GM23338 (cell line): ENCODE measurements around the gene SEPTIN3. TPM values are rescaled to one million over a fixed set of nuclear protein-coding genes. Genes with fewer than 3 reads are reported as not detected.

Experiments used
- ATAC-seq: fragments of 200-7000 bp; cut with Tn5 transposase; 3 replicates; pipeline ENCODE4 v1.9.1; 2020
- DNase-seq: peaks from one replicate; pipeline ENCODE4 v3.0.0-alpha.2; 2015; ENCODE audit warnings: low spot score
- H2AFZ ChIP-seq: fragments of 200-600 bp; sonication (generic); 2 replicates; pipeline ENCODE4 v1.8.0; 2016; ENCODE audit warnings: antibody characterized with exemption, mild to moderate bottlenecking, moderate library complexity
- H3F3A ChIP-seq: fragments of 200-600 bp; sonication (generic); replicated peaks from 2 replicates; pipeline ENCODE4 v1.8.0; 2017; ENCODE audit warnings: antibody characterized with exemption, mixed run types, low read depth
- H3K27ac ChIP-seq: fragments of 200-600 bp; sonication (generic); 2 replicates; pipeline ENCODE4 v1.6.1; 2016; ENCODE audit warnings: low read depth
- H3K27me3 ChIP-seq: fragments of 200-600 bp; sonication (generic); 2 replicates; pipeline ENCODE4 v1.8.0; 2016; ENCODE audit warnings: mild to moderate bottlenecking, mixed run types, moderate library complexity; ENCODE audit not compliant: insufficient read depth
- H3K36me3 ChIP-seq: fragments of 200-600 bp; sonication (generic); 2 replicates; pipeline ENCODE4 v1.8.0; 2016; ENCODE audit warnings: mild to moderate bottlenecking; ENCODE audit not compliant: insufficient read depth
- H3K4me1 ChIP-seq: fragments of 200-600 bp; sonication (generic); 2 replicates; pipeline ENCODE4 v1.8.0; 2016; ENCODE audit warnings: mild to moderate bottlenecking, moderate library complexity; ENCODE audit not compliant: insufficient read depth
- H3K4me2 ChIP-seq: fragments of 200-600 bp; sonication (generic); 2 replicates; pipeline ENCODE4 v1.7.1; 2017; ENCODE audit warnings: mixed run types
- H3K4me3 ChIP-seq: fragments of 200-600 bp; sonication (generic); 2 replicates; pipeline ENCODE4 v1.6.1; 2016; ENCODE audit warnings: mixed run types
- H3K79me2 ChIP-seq: fragments of 200-600 bp; sonication (generic); replicated peaks from 2 replicates; pipeline ENCODE4 v1.8.0; 2017; ENCODE audit warnings: mild to moderate bottlenecking; ENCODE audit not compliant: insufficient read depth
- H3K9me2 ChIP-seq: fragments of 200-600 bp; sonication (generic); 2 replicates; pipeline ENCODE4 v1.8.0; 2017; ENCODE audit not compliant: insufficient read depth
- H4K20me1 ChIP-seq: fragments of 200-600 bp; sonication (generic); replicated peaks from 2 replicates; pipeline ENCODE4 v1.8.0; 2017; ENCODE audit warnings: mild to moderate bottlenecking; ENCODE audit not compliant: insufficient read depth
- H3K27ac Mint-ChIP-seq: 2 replicates; pipeline ENCODE4 v1.8.0; 2020; ENCODE audit warnings: inconsistent platforms, mild to moderate bottlenecking, moderate library complexity, mixed read lengths
- H3K27me3 Mint-ChIP-seq: 3 replicates; pipeline ENCODE4 v1.8.0; 2022; ENCODE audit warnings: low read depth, mild to moderate bottlenecking, moderate library complexity, mixed read lengths, inconsistent platforms; ENCODE audit not compliant: insufficient read depth, poor library complexity
- H3K36me3 Mint-ChIP-seq: 3 replicates; pipeline ENCODE4 v1.8.0; 2021; ENCODE audit warnings: low read depth, mild to moderate bottlenecking, inconsistent platforms, moderate library complexity, mixed read lengths
- H3K4me1 Mint-ChIP-seq: 3 replicates; pipeline ENCODE4 v1.8.0; 2020; ENCODE audit warnings: mild to moderate bottlenecking, inconsistent platforms, mixed read lengths
- H3K4me3 Mint-ChIP-seq: 3 replicates; pipeline ENCODE4 v1.8.0; 2021; ENCODE audit warnings: moderate library complexity, mild to moderate bottlenecking, inconsistent platforms, mixed read lengths
- H3K9me3 Mint-ChIP-seq: 3 replicates; pipeline ENCODE4 v1.8.0; 2020; ENCODE audit warnings: moderate library complexity, mild to moderate bottlenecking, inconsistent platforms, mixed read lengths
- NANOG ChIP-seq: IDR thresholded peaks from 2 replicates; pipeline ENCODE4 v1.6.1; 2016; ENCODE audit warnings: antibody characterized with exemption, borderline replicate concordance
- POLR2AphosphoS5 ChIP-seq: IDR thresholded peaks from 2 replicates; pipeline ENCODE4 v1.6.1; 2016; ENCODE audit warnings: antibody characterized with exemption, low read depth
- STAT1 ChIP-seq: IDR thresholded peaks from one replicate; pipeline ENCODE4 v1.6.1; 2016; ENCODE audit warnings: antibody characterized with exemption; ENCODE audit not compliant: unreplicated experiment
- polyA plus RNA-seq: library from polyadenylated mRNA; unstranded; fragments of >200 nt; fragmentation: Nextera tagmentation; extraction: Ambion mirVana; gene quantifications from 2 replicates; pipeline ENCODE4 v1.2.1, GENCODE V29; 2016
- total RNA-seq: library from RNA; depleted of rRNA; stranded (reverse); fragments of >200 nt; shearing (Covaris generic); gene quantifications from 2 replicates; pipeline ENCODE4 v1.2.3, GENCODE V29; 2014
- TF ChIP-seq, protein P1 (sequence below): fragments of 250-450 bp; sonication (Bioruptor Pico); IDR thresholded peaks from 2 replicates; pipeline ENCODE4 v1.5.0; 2020; ENCODE audit warnings: mild to moderate bottlenecking, moderate library complexity

The SEPTIN3 gene
- total and polyA plus RNA-seq, 2 experiments from 2014 or later = 16.4 to 28.4 TPM

GRCh38 chr22:41975299-41976069 is 6.2 kb downstream of the SEPTIN3 start (continued):
- TF ChIP-seq STAT1 = no peak
- no peak for TF ChIP-seq NANOG
- TF ChIP-seq, protein P1, sequence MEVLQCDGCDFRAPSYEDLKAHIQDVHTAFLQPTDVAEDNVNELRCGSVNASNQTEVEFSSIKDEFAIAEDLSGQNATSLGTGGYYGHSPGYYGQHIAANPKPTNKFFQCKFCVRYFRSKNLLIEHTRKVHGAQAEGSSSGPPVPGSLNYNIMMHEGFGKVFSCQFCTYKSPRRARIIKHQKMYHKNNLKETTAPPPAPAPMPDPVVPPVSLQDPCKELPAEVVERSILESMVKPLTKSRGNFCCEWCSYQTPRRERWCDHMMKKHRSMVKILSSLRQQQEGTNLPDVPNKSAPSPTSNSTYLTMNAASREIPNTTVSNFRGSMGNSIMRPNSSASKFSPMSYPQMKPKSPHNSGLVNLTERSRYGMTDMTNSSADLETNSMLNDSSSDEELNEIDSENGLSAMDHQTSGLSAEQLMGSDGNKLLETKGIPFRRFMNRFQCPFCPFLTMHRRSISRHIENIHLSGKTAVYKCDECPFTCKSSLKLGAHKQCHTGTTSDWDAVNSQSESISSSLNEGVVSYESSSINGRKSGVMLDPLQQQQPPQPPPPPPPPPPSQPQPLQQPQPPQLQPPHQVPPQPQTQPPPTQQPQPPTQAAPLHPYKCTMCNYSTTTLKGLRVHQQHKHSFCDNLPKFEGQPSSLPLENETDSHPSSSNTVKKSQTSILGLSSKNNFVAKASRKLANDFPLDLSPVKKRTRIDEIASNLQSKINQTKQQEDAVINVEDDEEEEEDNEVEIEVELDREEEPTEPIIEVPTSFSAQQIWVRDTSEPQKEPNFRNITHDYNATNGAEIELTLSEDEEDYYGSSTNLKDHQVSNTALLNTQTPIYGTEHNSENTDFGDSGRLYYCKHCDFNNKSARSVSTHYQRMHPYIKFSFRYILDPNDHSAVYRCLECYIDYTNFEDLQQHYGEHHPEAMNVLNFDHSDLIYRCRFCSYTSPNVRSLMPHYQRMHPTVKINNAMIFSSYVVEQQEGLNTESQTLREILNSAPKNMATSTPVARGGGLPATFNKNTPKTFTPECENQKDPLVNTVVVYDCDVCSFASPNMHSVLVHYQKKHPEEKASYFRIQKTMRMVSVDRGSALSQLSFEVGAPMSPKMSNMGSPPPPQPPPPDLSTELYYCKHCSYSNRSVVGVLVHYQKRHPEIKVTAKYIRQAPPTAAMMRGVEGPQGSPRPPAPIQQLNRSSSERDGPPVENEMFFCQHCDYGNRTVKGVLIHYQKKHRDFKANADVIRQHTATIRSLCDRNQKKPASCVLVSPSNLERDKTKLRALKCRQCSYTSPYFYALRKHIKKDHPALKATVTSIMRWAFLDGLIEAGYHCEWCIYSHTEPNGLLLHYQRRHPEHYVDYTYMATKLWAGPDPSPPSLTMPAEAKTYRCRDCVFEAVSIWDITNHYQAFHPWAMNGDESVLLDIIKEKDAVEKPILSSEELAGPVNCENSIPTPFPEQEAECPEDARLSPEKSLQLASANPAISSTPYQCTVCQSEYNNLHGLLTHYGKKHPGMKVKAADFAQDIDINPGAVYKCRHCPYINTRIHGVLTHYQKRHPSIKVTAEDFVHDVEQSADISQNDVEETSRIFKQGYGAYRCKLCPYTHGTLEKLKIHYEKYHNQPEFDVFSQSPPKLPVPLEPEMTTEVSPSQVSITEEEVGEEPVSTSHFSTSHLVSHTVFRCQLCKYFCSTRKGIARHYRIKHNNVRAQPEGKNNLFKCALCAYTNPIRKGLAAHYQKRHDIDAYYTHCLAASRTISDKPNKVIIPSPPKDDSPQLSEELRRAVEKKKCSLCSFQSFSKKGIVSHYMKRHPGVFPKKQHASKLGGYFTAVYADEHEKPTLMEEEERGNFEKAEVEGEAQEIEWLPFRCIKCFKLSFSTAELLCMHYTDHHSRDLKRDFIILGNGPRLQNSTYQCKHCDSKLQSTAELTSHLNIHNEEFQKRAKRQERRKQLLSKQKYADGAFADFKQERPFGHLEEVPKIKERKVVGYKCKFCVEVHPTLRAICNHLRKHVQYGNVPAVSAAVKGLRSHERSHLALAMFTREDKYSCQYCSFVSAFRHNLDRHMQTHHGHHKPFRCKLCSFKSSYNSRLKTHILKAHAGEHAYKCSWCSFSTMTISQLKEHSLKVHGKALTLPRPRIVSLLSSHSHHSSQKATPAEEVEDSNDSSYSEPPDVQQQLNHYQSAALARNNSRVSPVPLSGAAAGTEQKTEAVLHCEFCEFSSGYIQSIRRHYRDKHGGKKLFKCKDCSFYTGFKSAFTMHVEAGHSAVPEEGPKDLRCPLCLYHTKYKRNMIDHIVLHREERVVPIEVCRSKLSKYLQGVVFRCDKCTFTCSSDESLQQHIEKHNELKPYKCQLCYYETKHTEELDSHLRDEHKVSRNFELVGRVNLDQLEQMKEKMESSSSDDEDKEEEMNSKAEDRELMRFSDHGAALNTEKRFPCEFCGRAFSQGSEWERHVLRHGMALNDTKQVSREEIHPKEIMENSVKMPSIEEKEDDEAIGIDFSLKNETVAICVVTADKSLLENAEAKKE (CRISPR knock-in tag) = no peak

DNA sequence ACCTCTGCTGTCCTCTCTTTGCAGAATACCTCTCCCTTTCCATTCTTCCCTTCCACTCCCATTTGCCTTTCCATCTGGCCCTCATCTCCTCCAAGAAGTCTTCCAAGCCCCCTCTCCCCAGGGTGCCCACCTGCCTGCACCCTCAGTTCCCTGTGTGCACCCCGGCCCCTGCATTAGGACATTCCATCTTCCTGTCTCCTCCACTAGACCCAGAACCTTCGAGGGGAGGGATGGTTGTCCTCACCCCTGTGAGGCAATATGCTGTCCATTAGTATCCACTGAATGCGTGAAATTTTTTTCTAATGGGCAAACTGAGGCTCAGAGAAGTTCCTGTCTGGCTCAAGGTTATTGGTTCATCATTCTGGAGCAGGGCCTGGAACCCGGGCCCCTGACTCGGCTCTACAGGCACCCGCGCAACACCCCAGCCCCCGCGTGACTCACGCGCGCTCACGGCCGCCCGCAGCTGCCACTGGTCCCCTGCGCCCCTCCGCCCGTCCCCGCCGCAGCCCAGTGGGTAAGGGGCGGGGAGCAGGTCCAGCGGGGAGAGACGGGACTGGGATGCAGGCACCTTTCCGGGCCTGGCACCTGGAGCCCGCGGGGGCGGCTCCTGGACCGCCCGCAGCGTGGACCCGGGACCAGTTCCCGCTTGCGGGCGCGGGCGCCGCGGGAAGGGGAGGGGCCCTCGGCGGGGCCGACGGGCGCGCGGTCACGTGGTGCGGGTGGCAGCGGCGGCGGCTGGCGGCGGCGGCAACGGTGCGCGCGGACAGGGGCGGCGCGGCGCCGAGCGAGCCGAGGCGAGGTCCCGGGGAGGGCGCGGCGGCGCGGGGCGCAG is 7.0 kb downstream of the SEPTIN3 start:
- Mint-ChIP-seq H3K27me3 (peaks cover 33% of the 10 kb centered on the region), H3K4me1 (peaks cover 17% of the 10 kb centered on the region), H3K4me3 (peak overlapping the region; percentile 63), H3K9me3 (no peaks in the 10 kb centered on the region), H3K27ac (no peak overlapping the region), H3K36me3 (no peaks in the 10 kb centered on the region; the same call in 2 of the 3 replicates)
- H3K27me3 ChIP-seq = peaks cover 37% of the 10 kb centered on the region
- H3K4me3 ChIP-seq = peak overlapping the region; percentile 70
- H2AFZ ChIP-seq = peak overlapping the region; percentile 96
- ATAC-seq (peak; percentile 27), DNase-seq (peak; percentile 61)
- H3K27ac ChIP-seq = no peak overlapping the region
- no peaks in the 10 kb centered on the region; the same call in 1 of the 2 replicates for H4K20me1 ChIP-seq
- H3F3A ChIP-seq = 0 out of 2 replicates have a peak, but pooled peaks cover 4% of the 10 kb centered on the region
- H3K9me2 ChIP-seq = no peaks in the 10 kb centered on the region
- H3K79me2 ChIP-seq = no peaks in the 10 kb centered on the region
- no peak for TF ChIP-seq POLR2AphosphoS5
- no peaks in the 10 kb centered on the region for H3K36me3 ChIP-seq
- peaks cover 15% of the 10 kb centered on the region for H3K4me1 ChIP-seq
- peak overlapping the region; percentile 85 for H3K4me2 ChIP-seq
